OCI-LY1 (cell line): ENCODE measurements around the gene USP13.

Source experiments
- CTCF ChIP-seq: fragments of 200-600 bp; sonication (generic), shearing (Covaris generic); IDR thresholded peaks from 2 replicates; pipeline ENCODE4 v1.5.1; 2017; ENCODE audit warnings: mild to moderate bottlenecking, antibody characterized with exemption, low read length, moderate library complexity, mixed read lengths
- EZH2 ChIP-seq: fragments of 200-600 bp; sonication (generic), shearing (Covaris generic); IDR thresholded peaks from 2 replicates; pipeline ENCODE4 v1.8.0; 2017; ENCODE audit warnings: borderline replicate concordance, mixed run types, mild to moderate bottlenecking, antibody characterized with exemption, low read length, moderate library complexity, mixed read lengths

- TF ChIP-seq CTCF (no peak), EZH2 (no peak)
Measured at GRCh38 chr3:179670311-179670710, 17.5 kb downstream of the USP13 start.
